Heart left ventricle (tissue), 16 donors: ENCODE data around the gene EXD3. TPM values are rescaled to one million over a fixed set of nuclear protein-coding genes. Genes with fewer than 3 reads are reported as not detected.

Experiments
- ATAC-seq, 4 donors: fragments of 200-7000 bp; cut with Tn5 transposase; one replicate each; pipeline ENCODE4 v1.9.1; 2020 to 2022; ENCODE audit warnings: moderate library complexity in 4 of 4, mild to moderate bottlenecking in 3 of 4, moderate number of reproducible peaks in 1 of 4
- DNase-seq, 5 donors: peaks; one replicate each; pipeline ENCODE4 v3.0.0-alpha.2; 2020
- H3K27ac ChIP-seq, 12 donors: fragments of 200-600 bp; sonication (generic) in 4 of 12; one replicate each; pipeline versions ENCODE4 v1.5.0 to v1.8.0; 2016 to 2022; ENCODE audit warnings: mild to moderate bottlenecking in 2 of 12
- H3K27me3 ChIP-seq, 9 donors: fragments of 200-600 bp; sonication (generic) in 2 of 9; one replicate each; pipeline versions ENCODE4 v1.5.1 to v1.8.0; 2016 to 2022; ENCODE audit warnings: mild to moderate bottlenecking in 3 of 9
- H3K36me3 ChIP-seq, 9 donors: fragments of 200-600 bp; sonication (generic) in 2 of 9; one replicate each; pipeline versions ENCODE4 v1.5.0 to v1.8.0; 2018 to 2022; ENCODE audit warnings: mild to moderate bottlenecking in 2 of 9
- H3K4me1 ChIP-seq, 12 donors: fragments of 200-600 bp; sonication (generic) in 4 of 12; one replicate each; pipeline versions ENCODE4 v1.5.0 to v1.8.0; 2016 to 2022; ENCODE audit warnings: mild to moderate bottlenecking in 3 of 12
- H3K4me3 ChIP-seq, 12 donors: fragments of 200-600 bp; sonication (generic) in 4 of 12; one replicate each; pipeline versions ENCODE4 v1.5.0 to v1.8.0; 2017 to 2022; ENCODE audit warnings: mild to moderate bottlenecking in 9 of 12, moderate library complexity in 4 of 12
- H3K9me3 ChIP-seq, 12 donors: fragments of 200-600 bp; sonication (generic) in 4 of 12; one replicate each; pipeline versions ENCODE4 v1.5.0 to v1.8.0; 2016 to 2022; ENCODE audit warnings: mild to moderate bottlenecking in 1 of 12
- CTCF ChIP-seq, 12 donors: fragments of 200-600 bp; sonication (generic) in 4 of 12; IDR thresholded peaks; one replicate each; pipeline versions ENCODE4 v1.5.0 to v1.8.0; 2018 to 2022; ENCODE audit warnings: antibody characterized with exemption in 12 of 12, mild to moderate bottlenecking in 5 of 12
- POLR2A ChIP-seq, 2 donors: fragments of 450-650 bp; IDR thresholded peaks; one replicate each; pipeline ENCODE4 v1.6.1; 2017; ENCODE audit warnings: antibody characterized with exemption in 2 of 2, mild to moderate bottlenecking in 2 of 2, moderate library complexity in 2 of 2
- WGBS, 4 donors: extraction: QIAGEN DNeasy Blood & Tissue Kit in 2 of 4; methylation state at CpG; one replicate each; pipeline versions ENCODE4 v1.1.5 to v1.1.7; 2013 to 2018; 5-methylcytosine and 5-hydroxymethylcytosine counted together
- intact Hi-C, 10 donors: fragments of 100-400 bp; cut with DNase I; formaldehyde crosslinking; loops; one replicate each; pipeline versions ENCODE4 v1.11.1 to v1.14.2; 2022
- polyA plus RNA-seq, 2 donors: library from polyadenylated mRNA; stranded (reverse); fragments of 200-250 nt; gene quantifications; one replicate each; pipeline ENCODE4 v1.2.3, GENCODE V29; 2013
- total RNA-seq, 9 donors: library from RNA; depleted of rRNA in 2 of 9; stranded (reverse); fragments of >200 nt in 2 of 9; fragmentation: NEBNext Ultra II Directional in 3 of 9; extraction: Animal tissue kit (Norgen Biotek cat#: 25700) in 3 of 9; gene quantifications; one replicate each; pipeline versions ENCODE4 v1.1.0 to v1.2.4, GENCODE V29; 2016 to 2023
- donor health status: ischemic (EF 13 %, LVEDD 7.1; RV severe dilation, severe dysfunction).
- donor health status: healthy with polysubstance abuse.
- donor health status: DM: no; HTN: yes; CAD: no.
- donor health status: DM: no; HTN: no; CAD: no.
- donor health status: ischemic (EF 25% LVEDD 6.9; RV normal size, moderate dysfunction).
- donor health status: ischemic (EF 25% LVEDD 5.7; RV mildly dilated, moderate dysfunction).
- donor health status: healthy.
- donor health status: DM: yes; HTN: yes; CAD: no.
- donor health status: ischemic (EF 35%, LVEDD 5.7; RV mildly dilated, moderate dysfunction).
- donor health status: nonischemic (EF 11% LVEDD 7.7; RV severe dilation, severe dysfunction).
- donor health status: DM: yes; HTN: yes; CAD: no.
- donor health status: PGD.
- donor health status: ischemic (EF 29% LVEDD 5.4; RV normal size, mild dysfunction).
- donor health status: nonischemic (EF 23%, LVEDD 6.1; RV moderate dilation, normal function).

Gene EXD3
- total and polyA plus RNA-seq, 11 donors: 4.1 to 15.2 (median 8.6) TPM

GRCh38 chr9:137436761-137437600, 14.0 kb upstream of the EXD3 start:
- DNase-seq: peak in 3 of 5 donors; percentile 23 to 38 (median 24)
- peaks cover 0 to 17% (median 5%) of the 10 kb centered on the region in 9 donors for H3K27me3 ChIP-seq

GRCh38 chr9:137435980-137436760, 13.2 kb upstream of the EXD3 start:
- Histone ChIP-seq H3K27me3 (peaks cover 0 to 10% (median under 1%) of the 10 kb centered on the region in 9 donors), H3K36me3 (no peaks in the 10 kb centered on the region), H3K27ac (no peak overlapping the region), H3K4me1 (peaks cover 0 to 3% (median 0%) of the 10 kb centered on the region in 12 donors), H3K9me3 (no peaks in the 10 kb centered on the region), H3K4me3 (no peak overlapping the region)
- TF ChIP-seq POLR2A (IDR thresholded peaks at IDR 0.05): no peak
- no peak for TF ChIP-seq CTCF (IDR thresholded peaks at IDR 0.05)
- ATAC-seq: peak in 3 of 4 donors; percentile 46 to 58 (median 55)
- intact Hi-C loops: no loop called here
- 76 to 82% (median 80%) methylated on average over 21 to 42 of the region's 42 CpGs for WGBS, 4 donors
- peak in 3 of 5 donors; percentile 40 to 69 (median 63) for DNase-seq

More at GRCh38 chr9:137436761-137437600, 14.0 kb upstream of the EXD3 start:
- H3K27ac ChIP-seq: no peak overlapping the region
- no peak overlapping the region for H3K4me3 ChIP-seq
- TF ChIP-seq CTCF (IDR thresholded peaks at IDR 0.05) (no peak), POLR2A (IDR thresholded peaks at IDR 0.05) (no peak)
- H3K36me3 ChIP-seq: no peaks in the 10 kb centered on the region
- no peak for ATAC-seq
- intact Hi-C loops: no loop called here
- peaks cover 0 to 9% (median 3%) of the 10 kb centered on the region in 12 donors for H3K4me1 ChIP-seq
- H3K9me3 ChIP-seq: no peaks in the 10 kb centered on the region
- 81 to 86% (median 84%) methylated on average over 15 to 24 of the region's 24 CpGs for WGBS, 4 donors

- no peak overlapping the region for H3K4me3 ChIP-seq
- intact Hi-C loops: no loop called here
- TF ChIP-seq CTCF (IDR thresholded peaks at IDR 0.05) (no peak), POLR2A (IDR thresholded peaks at IDR 0.05) (no peak)
- H3K9me3 ChIP-seq: no peaks in the 10 kb centered on the region
- DNase-seq (peak in 3 of 5 donors; percentile 12 to 54 (median 25)), ATAC-seq (no peak)
- H3K4me1 ChIP-seq: peaks cover 0 to 3% (median 0%) of the 10 kb centered on the region in 12 donors
- H3K36me3 ChIP-seq: no peaks in the 10 kb centered on the region
- H3K27ac ChIP-seq: no peak overlapping the region
- H3K27me3 ChIP-seq: peaks cover 0 to 9% (median 0%) of the 10 kb centered on the region in 9 donors
- WGBS, 4 donors: 70 to 84% (median 80%) methylated on average over 9 to 20 of the region's 20 CpGs
Observed at GRCh38 chr9:137435381-137435891, 12.5 kb upstream of the EXD3 start.
